H1 (cell line): ENCODE measurements around the gene GDPD5. TPM values are rescaled to one million over a fixed set of nuclear protein-coding genes. Genes with fewer than 3 reads are reported as not detected.

Experiments used
- CTCF ChIA-PET: fragments of 300-600 bp; sonication (Branson Sonifier 250); formaldehyde crosslinking; loops from one replicate; lab custom pipeline; 2021; ENCODE audit not compliant: partially characterized antibody; lab: Charles Lee
- POLR2A ChIA-PET: fragments of 300-600 bp; sonication (Branson Sonifier 250); formaldehyde crosslinking; loops from one replicate; lab custom pipeline; 2021; ENCODE audit warnings: inconsistent platforms; ENCODE audit not compliant: partially characterized antibody; lab: Charles Lee
- DNase-seq, 2 experiments: peaks; one replicate each; pipeline versions ENCODE4 v3.0.0 to v3.0.0-alpha.2; 2010 to 2022; ENCODE audit warnings: low spot score in 2 of 2, low read depth in 1 of 2, mixed read lengths in 1 of 2
- FAIRE-seq: peaks from 2 replicates; lab custom pipeline; 2011; peaks lifted over from hg19 to GRCh38; lab: Jason Lieb, UNC
- H2AFZ ChIP-seq: 2 replicates; pipeline ENCODE4 v1.8.1; 2012; ENCODE audit warnings: low read length, inconsistent platforms
- H2AK5ac ChIP-seq: 2 replicates; pipeline ENCODE4 v1.6.1; 2013; ENCODE audit warnings: low read depth, low read length
- H2BK120ac ChIP-seq: replicated peaks from 2 replicates; pipeline ENCODE3; 2013; ENCODE audit warnings: low read depth, low read length, inconsistent platforms
- H2BK12ac ChIP-seq: 2 replicates; pipeline ENCODE4 v1.6.1; 2013; ENCODE audit warnings: low read depth, low read length
- H2BK15ac ChIP-seq: 2 replicates; pipeline ENCODE4 v1.6.1; 2013; ENCODE audit warnings: low read length
- H2BK20ac ChIP-seq: 2 replicates; pipeline ENCODE4 v1.6.1; 2013; ENCODE audit warnings: low read length
- H2BK5ac ChIP-seq: 2 replicates; pipeline ENCODE4 v1.6.1; 2013; ENCODE audit warnings: low read depth, low read length
- H3K14ac ChIP-seq: 2 replicates; pipeline ENCODE4 v1.6.1; 2013; ENCODE audit warnings: inconsistent platforms; ENCODE audit not compliant: insufficient read length
- H3K18ac ChIP-seq: 2 replicates; pipeline ENCODE4 v1.6.1; 2013; ENCODE audit warnings: low read length; ENCODE audit errors: extremely low read depth
- H3K23ac ChIP-seq: 2 replicates; pipeline ENCODE4 v1.6.1; 2013; ENCODE audit warnings: inconsistent platforms; ENCODE audit not compliant: insufficient read length
- H3K23me2 ChIP-seq: 2 replicates; pipeline ENCODE4 v1.6.1; 2013; ENCODE audit warnings: low read depth, low read length
- H3K27ac ChIP-seq: 2 replicates; pipeline ENCODE4 v1.6.1; 2011; ENCODE audit warnings: low read depth, low read length, inconsistent platforms
- H3K27me3 ChIP-seq, 4 experiments: replicated peaks in 1 of 4; 1 replicate in 1 of 4; 2 replicates in 3 of 4; pipeline versions ENCODE4 v1.6.1 to v1.8.1; 2011 to 2013; ENCODE audit warnings: low read length in 3 of 4, mild to moderate bottlenecking in 3 of 4, inconsistent platforms in 2 of 4, mixed read lengths in 2 of 4, moderate library complexity in 1 of 4; ENCODE audit not compliant: control insufficient read depth in 3 of 4, insufficient read depth in 3 of 4; ENCODE audit errors: extremely low read depth in 1 of 4
- H3K36me3 ChIP-seq, 4 experiments: 2 replicates each; pipeline versions ENCODE4 v1.6.1 to v1.8.1; 2011 to 2013; ENCODE audit warnings: mild to moderate bottlenecking in 4 of 4, low read length in 3 of 4, moderate library complexity in 2 of 4, control low read depth in 1 of 4, inconsistent platforms in 1 of 4; ENCODE audit not compliant: insufficient read depth in 4 of 4, control insufficient read depth in 2 of 4
- H3K4ac ChIP-seq: replicated peaks from 2 replicates; pipeline ENCODE3; 2013; ENCODE audit warnings: low read length, low read depth, mixed read lengths, inconsistent platforms; ENCODE audit not compliant: insufficient read length
- H3K4me1 ChIP-seq, 4 experiments: replicated peaks in 1 of 4; 1 replicate in 1 of 4; 2 replicates in 3 of 4; pipeline versions ENCODE4 v1.6.1 to v1.8.1; 2011 to 2013; ENCODE audit warnings: low read length in 3 of 4, inconsistent platforms in 2 of 4, mixed read lengths in 1 of 4; ENCODE audit not compliant: insufficient read depth in 4 of 4, control insufficient read depth in 3 of 4
- H3K4me2 ChIP-seq, 2 experiments: 2 replicates each; pipeline versions ENCODE4 v1.6.1 to v1.8.1; 2011 to 2013; ENCODE audit warnings: low read depth in 2 of 2, low read length in 2 of 2, control low read depth in 1 of 2, inconsistent platforms in 1 of 2, mild to moderate bottlenecking in 1 of 2; ENCODE audit not compliant: insufficient read depth in 1 of 2
- H3K4me3 ChIP-seq, 4 experiments: fragments of 200-600, 300-600 bp in 1 of 4; sonication (generic), shearing (Covaris generic), sonication (Bioruptor Twin) in 1 of 4; 2 replicates each; pipeline versions ENCODE4 v1.5.1 to v1.8.1; 2011 to 2016; ENCODE audit warnings: low read length in 4 of 4, low read depth in 3 of 4, control low read depth in 2 of 4, inconsistent platforms in 2 of 4, mild to moderate bottlenecking in 2 of 4, mixed read lengths in 1 of 4, moderate library complexity in 1 of 4; ENCODE audit not compliant: insufficient read depth in 2 of 4; ENCODE audit errors: extremely low read depth in 1 of 4
- H3K56ac ChIP-seq: replicated peaks from 2 replicates; pipeline ENCODE3; 2013; ENCODE audit warnings: low read depth, mild to moderate bottlenecking, mixed read lengths, low read length, inconsistent platforms; ENCODE audit not compliant: insufficient read length
- H3K79me1 ChIP-seq: 2 replicates; pipeline ENCODE4 v1.6.1; 2013; ENCODE audit warnings: low read depth, low read length, control low read depth
- H3K79me2 ChIP-seq, 2 experiments: 2 replicates each; pipeline versions ENCODE4 v1.6.1 to v1.8.1; 2012 to 2013; ENCODE audit warnings: low read length in 2 of 2, mild to moderate bottlenecking in 2 of 2, inconsistent platforms in 1 of 2; ENCODE audit not compliant: insufficient read depth in 2 of 2, control insufficient read depth in 1 of 2
- H3K9ac ChIP-seq, 4 experiments: replicated peaks in 1 of 4; 1 replicate in 1 of 4; 2 replicates in 3 of 4; pipeline versions ENCODE4 v1.6.1 to v1.8.1; 2011 to 2013; ENCODE audit warnings: low read depth in 3 of 4, low read length in 3 of 4, control low read depth in 2 of 4, mild to moderate bottlenecking in 2 of 4, moderate library complexity in 2 of 4, inconsistent platforms in 1 of 4; ENCODE audit errors: extremely low read depth in 1 of 4
- H3K9me3 ChIP-seq, 2 experiments: 2 replicates each; pipeline versions ENCODE4 v1.6.1 to v1.8.1; 2012 to 2013; ENCODE audit warnings: mild to moderate bottlenecking in 2 of 2, moderate library complexity in 2 of 2, control low read depth in 1 of 2, inconsistent platforms in 1 of 2, low read depth in 1 of 2, low read length in 1 of 2, mixed read lengths in 1 of 2; ENCODE audit not compliant: insufficient read depth in 2 of 2
- H4K20me1 ChIP-seq, 2 experiments: replicated peaks in 1 of 2; 2 replicates each; pipeline versions ENCODE3 to v1.8.1; 2011 to 2013; ENCODE audit warnings: inconsistent platforms in 2 of 2, low read length in 2 of 2, mild to moderate bottlenecking in 1 of 2; ENCODE audit not compliant: insufficient read depth in 2 of 2, control insufficient read depth in 1 of 2
- H4K5ac ChIP-seq: 2 replicates; pipeline ENCODE4 v1.6.1; 2013; ENCODE audit warnings: low read length, low read depth, mixed read lengths, inconsistent platforms; ENCODE audit not compliant: insufficient read length
- H4K8ac ChIP-seq: 2 replicates; pipeline ENCODE4 v1.8.0; 2013; ENCODE audit warnings: mild to moderate bottlenecking, moderate library complexity, low read length, inconsistent platforms; ENCODE audit not compliant: insufficient read depth; ENCODE audit errors: extremely low read depth
- H4K91ac ChIP-seq: replicated peaks from 2 replicates; pipeline ENCODE3; 2013; ENCODE audit warnings: low read length, mixed read lengths, inconsistent platforms; ENCODE audit not compliant: insufficient read length
- BRCA1 ChIP-seq: IDR thresholded peaks from 2 replicates; pipeline ENCODE4 v1.6.1; 2012; ENCODE audit warnings: low read depth, low read length, improper control_type of control experiment
- CHD2 ChIP-seq: IDR thresholded peaks from 2 replicates; pipeline ENCODE4 v1.6.1; 2012; ENCODE audit warnings: low read length, improper control_type of control experiment
- CTBP2 ChIP-seq: IDR thresholded peaks from 2 replicates; pipeline ENCODE4 v1.7.0; 2011; ENCODE audit warnings: borderline replicate concordance, mild to moderate bottlenecking, moderate library complexity, mixed read lengths, low read length; ENCODE audit not compliant: insufficient read depth, insufficient read length
- E2F6 ChIP-seq: IDR thresholded peaks from 2 replicates; pipeline ENCODE4 v1.6.1; 2012; ENCODE audit warnings: inconsistent platforms
- HDAC2 ChIP-seq, 2 experiments: fragments of 300-600 bp in 1 of 2; sonication (generic) in 1 of 2; IDR thresholded peaks; 2 replicates each; pipeline ENCODE4 v1.6.1; 2011 to 2012; ENCODE audit warnings: low read depth in 2 of 2, low read length in 2 of 2, mild to moderate bottlenecking in 2 of 2, moderate library complexity in 2 of 2, borderline replicate concordance in 1 of 2, inconsistent platforms in 1 of 2
- PHF8 ChIP-seq: fragments of 200-600 bp; sonication (generic); conservative IDR thresholded peaks from 2 replicates; pipeline ENCODE4 v1.7.1; 2012; ENCODE audit warnings: low read depth, mild to moderate bottlenecking, inconsistent platforms, low read length, moderate library complexity
- RXRA ChIP-seq: IDR thresholded peaks from 2 replicates; pipeline ENCODE4 v1.6.1; 2011; ENCODE audit warnings: low read depth, mild to moderate bottlenecking, low read length, moderate library complexity; ENCODE audit not compliant: insufficient read depth
- SAP30 ChIP-seq: fragments of 300-600 bp; sonication (generic); IDR thresholded peaks from 2 replicates; pipeline ENCODE4 v1.7.1; 2012; ENCODE audit warnings: low read length, moderate library complexity, mild to moderate bottlenecking, inconsistent platforms; ENCODE audit not compliant: insufficient read depth, insufficient replicate concordance
- SP2 ChIP-seq: IDR thresholded peaks from 2 replicates; pipeline ENCODE4 v1.6.1; 2012; ENCODE audit warnings: mild to moderate bottlenecking, low read length, inconsistent platforms
- SP4 ChIP-seq: IDR thresholded peaks from 2 replicates; pipeline ENCODE4 v1.6.1; 2012; ENCODE audit warnings: low read length, inconsistent platforms
- TAF1 ChIP-seq: IDR thresholded peaks from 2 replicates; pipeline ENCODE4 v1.6.1; 2011; ENCODE audit warnings: mild to moderate bottlenecking, low read depth, low read length
- TCF12 ChIP-seq: IDR thresholded peaks from 2 replicates; pipeline ENCODE4 v1.6.1; 2011; ENCODE audit warnings: low read depth, mild to moderate bottlenecking, low read length
- WGBS, 2 experiments: shearing (Covaris generic) in 1 of 2; methylation state at CpG; one replicate each; pipeline versions ENCODE4 v1.1.6 to v1.1.7; 2013 to 2015; ENCODE audit warnings: low lambda C conversion rate in 2 of 2, mixed read lengths in 2 of 2, inconsistent platforms in 1 of 2, low coverage in 1 of 2, missing lambda C conversion rate in 1 of 2; ENCODE audit not compliant: insufficient replicate concordance in 2 of 2, insufficient coverage in 1 of 2, insufficient read length in 1 of 2; ENCODE audit errors: extremely low coverage in 1 of 2, missing lambda C conversion rate in 1 of 2; 5-methylcytosine and 5-hydroxymethylcytosine counted together
- polyA plus RNA-seq, 7 experiments: library from polyadenylated mRNA; depleted of rRNA in 3 of 7; stranded (reverse) in 5 of 7; unstranded in 2 of 7; fragments of >200 nt in 5 of 7; fragments of 200-250 nt in 2 of 7; gene quantifications; 1 replicate in 5 of 7; 2 replicates in 1 of 7; 4 replicates in 1 of 7; pipeline versions ENCODE4 v1.2.1 to v1.2.3, GENCODE V29; 2011 to 2013; ENCODE audit warnings: missing spikeins in 2 of 7, mixed read lengths in 2 of 7
- total RNA-seq: library from RNA; stranded (reverse); fragmentation: NEBNext Ultra II Directional; extraction: Animal tissue kit (Norgen Biotek cat#: 25700); gene quantifications from 2 replicates; pipeline ENCODE4 v1.2.1, GENCODE V29; 2021

The GDPD5 gene
- total and polyA plus RNA-seq, 2 of the 8 experiments (the other 6 are each of a cell fraction or from before 2014, with no cell fraction given), result 7.8 to 8.6 TPM

DNA sequence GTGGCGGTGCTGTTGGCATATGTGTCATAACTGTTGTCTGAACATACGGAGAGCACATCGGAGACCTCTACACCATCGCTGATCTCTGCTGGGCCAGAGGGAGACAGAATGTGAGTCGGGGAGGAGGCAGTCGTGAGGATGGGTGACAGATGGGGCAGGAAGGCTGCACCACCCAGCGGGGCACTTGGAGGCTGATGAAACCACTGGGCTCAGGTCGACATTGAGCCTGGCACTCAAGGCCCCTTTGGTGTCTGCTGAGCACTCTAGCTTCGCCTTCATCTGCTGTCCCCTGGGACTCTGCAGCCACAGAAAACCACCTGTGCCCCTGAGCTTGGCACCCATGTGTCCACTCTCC, 90.2 kb downstream of the GDPD5 start:
- Histone ChIP-seq H4K91ac (no peak overlapping the region), H2BK20ac (no peak overlapping the region), H3K23me2 (peaks cover 5% of the 10 kb centered on the region; the same call in 1 of the 2 replicates), H2BK12ac (no peak overlapping the region), H2AFZ (no peak overlapping the region), H3K56ac (no peak overlapping the region), H3K9me3 (no peaks in the 10 kb centered on the region), H3K79me2 (no peaks in the 10 kb centered on the region), H3K79me1 (no peaks in the 10 kb centered on the region), H3K23ac (no peak overlapping the region), H4K8ac (no peak overlapping the region), H3K14ac (no peak overlapping the region), H3K4me1 (peaks cover 0 to 32% (median 15%) of the 10 kb centered on the region in 4 experiments; a peak in 6 of 7 replicates), H2BK5ac (no peak overlapping the region), H3K4me3 (no peak overlapping the region), H3K4ac (no peak overlapping the region), H3K27ac (no peak overlapping the region), H3K27me3 (peaks cover 19 to 35% (median 30%) of the 10 kb centered on the region in 4 experiments), H3K18ac (no peak overlapping the region), H2BK15ac (no peak overlapping the region), H2AK5ac (no peak overlapping the region), H3K36me3 (no peaks in the 10 kb centered on the region; a peak in 1 of 8 replicates), H4K20me1 (peaks cover 4 to 5% of the 10 kb centered on the region in 2 experiments), H2BK120ac (no peak overlapping the region), H4K5ac (no peak overlapping the region), H3K4me2 (no peak overlapping the region), H3K9ac (no peak overlapping the region)
- DNase-seq (no peak), FAIRE-seq (no peak)
- WGBS, 2 experiments, result 89% methylated on average over 9 of the region's 9 CpGs; no CpG with 5 or more reads in 1 of the 2 experiments
- POLR2A ChIA-PET, result interaction anchor here (0.6 to 27.9 kb wide), 4 partner anchors 10 to 97 kb away, joined by 3 to 570 read pairs (median 10); partner anchors contain the start of gene RPS3
- CTCF ChIA-PET, result interaction anchor here (0.9 to 13.1 kb wide), 7 partner anchors 8 to 97 kb away, joined by 3 to 133 read pairs (median 13); no protein-coding TSS in a partner anchor
- TF ChIP-seq BRCA1 (no peak), SP2 (no peak), TAF1 (no peak), SP4 (no peak), SAP30 (no peak), HDAC2 (IDR thresholded peaks at IDR 0.05; ENCODE audit: borderline replicate concordance in 1 of 2, low read depth in 2 of 2, low read length in 2 of 2) (no peak), RXRA (no peak), CTBP2 (no peak), PHF8 (no peak), CHD2 (no peak), E2F6 (no peak), TCF12 (no peak)
